HepG2 (cell line): ENCODE measurements around the gene CAMK1D. TPM values are rescaled to one million over a fixed set of nuclear protein-coding genes. Genes with fewer than 3 reads are reported as not detected.
"Not testable (repeated sequence)": the region's sequence is repeated elsewhere in the genome, so short reads cannot be mapped to it uniquely, and the experiment has no call there.

Experiments used
- ATAC-seq: fragments of 200-7000 bp; cut with Tn5 transposase; 3 replicates; pipeline ENCODE4 v1.9.1; 2020; ENCODE audit warnings: mild to moderate bottlenecking, moderate library complexity
- BruUV-seq: library from RNA; stranded (reverse); fragments of 400-500 nt; replicated peaks from 2 replicates; lab custom pipeline; 2021; lab: Mats Ljungman, UMichigan
- CTCF ChIA-PET: fragments of 300-600 bp; formaldehyde crosslinking; extraction: SDS; loops from one replicate; lab custom pipeline; 2021; ENCODE audit warnings: low total read pairs, inconsistent platforms, low intra/inter-chr PET ratio; lab: Yijun Ruan, JAX
- POLR2A ChIA-PET: fragments of 350-600 bp; sonication (Branson Sonifier 250); formaldehyde crosslinking; loops from one replicate; lab custom pipeline; 2020; ENCODE audit warnings: antibody characterized with exemption, inconsistent platforms; lab: Yijun Ruan, JAX
- DNase-seq: peaks from one replicate; pipeline ENCODE4 v3.0.0-alpha.2; 2015; ENCODE audit warnings: low spot score
- FAIRE-seq: peaks from 3 replicates; lab custom pipeline; 2011; peaks lifted over from hg19 to GRCh38; lab: Jason Lieb, UNC
- H2AFZ ChIP-seq: one replicate; pipeline ENCODE4 v1.6.1; 2011; ENCODE audit warnings: low read length, inconsistent platforms
- H3K27ac ChIP-seq: fragments of 300-600 bp; 3 replicates; pipeline ENCODE4 v1.8.0; 2011; ENCODE audit warnings: mixed run types, mild to moderate bottlenecking, mixed read lengths, low read length, inconsistent platforms; ENCODE audit not compliant: insufficient read depth; ENCODE audit errors: extremely low read length
- H3K27me3 ChIP-seq, 2 experiments: fragments of 200-600 bp in 1 of 2; 2 replicates in 1 of 2; 3 replicates in 1 of 2; pipeline versions ENCODE4 v1.6.0 to v1.8.0; 2011; ENCODE audit warnings: low read length in 2 of 2, mild to moderate bottlenecking in 2 of 2, moderate library complexity in 2 of 2, inconsistent platforms in 1 of 2; ENCODE audit not compliant: insufficient read depth in 2 of 2, control insufficient read depth in 1 of 2
- H3K36me3 ChIP-seq, 2 experiments: fragments of 200-600 bp in 1 of 2; replicated peaks in 1 of 2; 2 replicates in 1 of 2; 3 replicates in 1 of 2; pipeline versions ENCODE4 v1.5.1 to v1.8.0; 2011; ENCODE audit warnings: low read length in 2 of 2, inconsistent platforms in 1 of 2; ENCODE audit not compliant: insufficient read depth in 2 of 2, control insufficient read depth in 1 of 2
- H3K4me1 ChIP-seq: 2 replicates; pipeline ENCODE4 v1.5.1; 2012; ENCODE audit warnings: low read length, inconsistent platforms; ENCODE audit not compliant: insufficient read depth
- H3K4me2 ChIP-seq: 2 replicates; pipeline ENCODE4 v1.6.0; 2011; ENCODE audit warnings: low read depth, low read length, inconsistent platforms
- H3K4me3 ChIP-seq, 3 experiments: fragments of 200-600 bp in 1 of 3; sonication (generic), shearing (Covaris generic) in 1 of 3; replicated peaks in 1 of 3; 2 replicates each; pipeline ENCODE4 v1.5.1; 2011 to 2016; ENCODE audit warnings: low read length in 3 of 3, inconsistent platforms in 2 of 3, low read depth in 2 of 3, mild to moderate bottlenecking in 2 of 3, control low read depth in 1 of 3, mixed read lengths in 1 of 3; ENCODE audit not compliant: insufficient read depth in 1 of 3
- H3K79me2 ChIP-seq: one replicate; pipeline ENCODE4 v1.6.1; 2011; ENCODE audit warnings: low read length, inconsistent platforms; ENCODE audit not compliant: insufficient read depth
- H3K9ac ChIP-seq: 2 replicates; pipeline ENCODE4 v1.6.0; 2011; ENCODE audit warnings: mild to moderate bottlenecking, low read depth, low read length, inconsistent platforms; ENCODE audit not compliant: insufficient read depth
- H3K9me3 ChIP-seq: 2 replicates; pipeline ENCODE4 v1.5.1; 2012; ENCODE audit warnings: mild to moderate bottlenecking, low read length
- H4K20me1 ChIP-seq: 2 replicates; pipeline ENCODE4 v1.6.0; 2011; ENCODE audit warnings: inconsistent platforms, mild to moderate bottlenecking, low read length, moderate library complexity; ENCODE audit not compliant: insufficient read depth
- HNF4A ChIP-seq: sonication (generic); formaldehyde crosslinking; IDR thresholded peaks from 2 replicates; pipeline ENCODE4 v1.4.0; 2020; ENCODE audit warnings: missing genetic modification reagents
- MAFF ChIP-seq: IDR thresholded peaks from 2 replicates; pipeline ENCODE4 v1.6.1; 2011; ENCODE audit warnings: low read depth, low read length, improper control_type of control experiment
- MAFK ChIP-seq, 2 experiments: IDR thresholded peaks in 1 of 2; conservative IDR thresholded peaks in 1 of 2; 2 replicates each; pipeline ENCODE4 v1.6.1; 2011; ENCODE audit warnings: improper control_type of control experiment in 2 of 2, low read length in 2 of 2
- WGBS: methylation state at CpG from one replicate; pipeline ENCODE4 v1.1.6; 2017; ENCODE audit warnings: low lambda C conversion rate; 5-methylcytosine and 5-hydroxymethylcytosine counted together
- in situ Hi-C: cut with HindIII; loops from 2 replicates; pipeline ENCODE4 v1.10.0; 2017; ENCODE audit warnings: low pct_unique_long_range_greater_than_20kb; ENCODE audit not compliant: extremely low pct_ligation_motif_present
- intact Hi-C: fragments of 100-400 bp; cut with micrococcal nuclease; formaldehyde crosslinking; loops from one replicate; pipeline ENCODE4 v1.10.0; 2022; ENCODE audit not compliant: unreplicated experiment
- polyA plus RNA-seq, 8 experiments: library from polyadenylated mRNA; depleted of rRNA in 3 of 8; stranded (reverse) in 7 of 8; unstranded in 1 of 8; fragments of >200 nt; fragmentation: Illumina TruSeq in 4 of 8; extraction: Trizol in 4 of 8; gene quantifications; 2 replicates each; pipeline versions ENCODE4 v1.2.1 to v1.2.3, GENCODE V29; 2011 to 2016; ENCODE audit warnings: low read depth in 4 of 8, missing spikeins in 1 of 8, mixed read lengths in 1 of 8; ENCODE audit not compliant: insufficient read depth in 1 of 8
- total RNA-seq, 5 experiments: library from RNA; depleted of rRNA; stranded (reverse); fragments of >200 nt; fragmentation: Illumina TruSeq; extraction: Trizol; gene quantifications; 2 replicates each; pipeline ENCODE4 v1.2.3, GENCODE V29; 2016; ENCODE audit warnings: low read depth in 1 of 5
- TF ChIP-seq, protein P1 (sequence below), 2 experiments: fragments of 450-650 bp in 1 of 2; sonication (generic) in 1 of 2; formaldehyde crosslinking in 1 of 2; IDR thresholded peaks; 2 replicates each; pipeline versions ENCODE4 v1.6.1 to v1.8.0; 2016 to 2022; ENCODE audit warnings: antibody characterized with exemption in 1 of 2, mild to moderate bottlenecking in 1 of 2, missing genetic modification reagents in 1 of 2

CAMK1D gene
- total and polyA plus RNA-seq, 2 of the 13 experiments (the other 11 are each of a cell fraction or from before 2014, with no cell fraction given) = under 0.01 TPM; not detected in 1

- DNase-seq (no peak), FAIRE-seq (no peak), ATAC-seq (no peak)
- no TSS peak for BruUV-seq
- Histone ChIP-seq H3K4me1 (peaks cover 11% of the 10 kb centered on the region), H3K4me2 (no peak overlapping the region), H3K27me3 (peaks cover 3 to 13% of the 10 kb centered on the region in 2 experiments; a peak in 4 of 5 replicates), H3K9me3 (no peaks in the 10 kb centered on the region), H3K4me3 (no peak overlapping the region), H3K9ac (no peak overlapping the region), H3K36me3 (no peaks in the 10 kb centered on the region), H4K20me1 (no peaks in the 10 kb centered on the region), H3K27ac (no peak overlapping the region), H3K79me2 (no peaks in the 10 kb centered on the region), H2AFZ (no peak overlapping the region)
- in situ Hi-C loops = loop anchor here (5.0 kb wide), 1 partner anchor 177 kb away; no protein-coding TSS in a partner anchor
- ChIA-PET POLR2A (no interaction called here), CTCF (no interaction called here)
- TF ChIP-seq MAFK (conservative IDR thresholded peaks at IDR 0.05 in 1 of 2, IDR thresholded peaks at IDR 0.05 in 1 of 2; ENCODE audit: low read length in 2 of 2) = peak; percentile 58 to 82
- TF ChIP-seq, protein P1, sequence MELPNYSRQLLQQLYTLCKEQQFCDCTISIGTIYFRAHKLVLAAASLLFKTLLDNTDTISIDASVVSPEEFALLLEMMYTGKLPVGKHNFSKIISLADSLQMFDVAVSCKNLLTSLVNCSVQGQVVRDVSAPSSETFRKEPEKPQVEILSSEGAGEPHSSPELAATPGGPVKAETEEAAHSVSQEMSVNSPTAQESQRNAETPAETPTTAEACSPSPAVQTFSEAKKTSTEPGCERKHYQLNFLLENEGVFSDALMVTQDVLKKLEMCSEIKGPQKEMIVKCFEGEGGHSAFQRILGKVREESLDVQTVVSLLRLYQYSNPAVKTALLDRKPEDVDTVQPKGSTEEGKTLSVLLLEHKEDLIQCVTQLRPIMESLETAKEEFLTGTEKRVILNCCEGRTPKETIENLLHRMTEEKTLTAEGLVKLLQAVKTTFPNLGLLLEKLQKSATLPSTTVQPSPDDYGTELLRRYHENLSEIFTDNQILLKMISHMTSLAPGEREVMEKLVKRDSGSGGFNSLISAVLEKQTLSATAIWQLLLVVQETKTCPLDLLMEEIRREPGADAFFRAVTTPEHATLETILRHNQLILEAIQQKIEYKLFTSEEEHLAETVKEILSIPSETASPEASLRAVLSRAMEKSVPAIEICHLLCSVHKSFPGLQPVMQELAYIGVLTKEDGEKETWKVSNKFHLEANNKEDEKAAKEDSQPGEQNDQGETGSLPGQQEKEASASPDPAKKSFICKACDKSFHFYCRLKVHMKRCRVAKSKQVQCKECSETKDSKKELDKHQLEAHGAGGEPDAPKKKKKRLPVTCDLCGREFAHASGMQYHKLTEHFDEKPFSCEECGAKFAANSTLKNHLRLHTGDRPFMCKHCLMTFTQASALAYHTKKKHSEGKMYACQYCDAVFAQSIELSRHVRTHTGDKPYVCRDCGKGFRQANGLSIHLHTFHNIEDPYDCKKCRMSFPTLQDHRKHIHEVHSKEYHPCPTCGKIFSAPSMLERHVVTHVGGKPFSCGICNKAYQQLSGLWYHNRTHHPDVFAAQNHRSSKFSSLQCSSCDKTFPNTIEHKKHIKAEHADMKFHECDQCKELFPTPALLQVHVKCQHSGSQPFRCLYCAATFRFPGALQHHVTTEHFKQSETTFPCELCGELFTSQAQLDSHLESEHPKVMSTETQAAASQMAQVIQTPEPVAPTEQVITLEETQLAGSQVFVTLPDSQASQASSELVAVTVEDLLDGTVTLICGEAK (IDR thresholded peaks at IDR 0.05) = peak; percentile 46; the same call in 1 of the 2 replicates
- TF ChIP-seq, protein P1 (CRISPR knock-in tag; IDR thresholded peaks at IDR 0.05) = no peak
- no peak for TF ChIP-seq HNF4A (CRISPR knock-in tag)
- TF ChIP-seq MAFF = peak; percentile 73
- intact Hi-C loops = no loop called here
- 44% methylated on average over 10 of the region's 10 CpGs for WGBS
Observed at GRCh38 chr10:12724807-12725579, 375.6 kb downstream of the CAMK1D start.

DNA sequence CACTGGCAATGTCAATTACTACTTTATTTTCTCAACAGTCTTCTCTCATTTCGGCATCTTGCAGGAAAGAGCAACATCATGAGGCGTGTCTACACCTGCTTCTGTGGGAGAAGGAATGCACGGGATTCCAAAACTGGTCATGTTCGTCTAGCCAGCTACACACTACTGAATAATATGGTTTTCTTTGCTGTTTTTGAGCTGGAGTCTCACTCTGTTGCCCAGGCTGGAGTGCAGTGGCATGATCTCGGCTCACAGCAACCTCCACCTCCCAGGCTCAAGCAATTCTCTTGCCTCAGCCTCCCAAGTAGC is 376.2 kb downstream of the CAMK1D start:
- H3K4me3 ChIP-seq, H3K9me3 ChIP-seq, H3K36me3 ChIP-seq, FAIRE-seq, H3K27ac ChIP-seq, CTCF ChIA-PET, H3K4me2 ChIP-seq, H3K9ac ChIP-seq, H3K4me1 ChIP-seq, BruUV-seq, ATAC-seq, intact Hi-C loops, H3K79me2 ChIP-seq, DNase-seq, H2AFZ ChIP-seq, in situ Hi-C loops, POLR2A ChIA-PET, H4K20me1 ChIP-seq: not testable (repeated sequence)
- peaks cover 3 to 18% of the 10 kb centered on the region in 2 experiments; a peak in 4 of 5 replicates for H3K27me3 ChIP-seq
- 14% methylated on average over 5 of the region's 5 CpGs for WGBS
